Gastrocnemius medialis (tissue), 4 donors: Measurements from ENCODE around the gene MAML2.

Experiments
- POLR2A ChIP-seq, 2 donors: fragments of 450-650 bp; IDR thresholded peaks; one replicate each; pipeline ENCODE4 v1.6.1; 2017; ENCODE audit warnings: antibody characterized with exemption in 2 of 2, mild to moderate bottlenecking in 2 of 2, moderate library complexity in 2 of 2
- TF ChIP-seq, protein P1 (sequence below), 5 experiments: fragments of 450-650 bp in 3 of 5; fragments of 200-600 bp in 2 of 5; sonication (generic) in 2 of 5; IDR thresholded peaks in 4 of 5; conservative IDR thresholded peaks in 1 of 5; 1 replicate in 4 of 5; 2 replicates in 1 of 5; pipeline ENCODE4 v1.5.1; 2016 to 2019; ENCODE audit warnings: antibody characterized with exemption in 5 of 5, mild to moderate bottlenecking in 3 of 5, moderate library complexity in 3 of 5

- TF ChIP-seq, protein P1, sequence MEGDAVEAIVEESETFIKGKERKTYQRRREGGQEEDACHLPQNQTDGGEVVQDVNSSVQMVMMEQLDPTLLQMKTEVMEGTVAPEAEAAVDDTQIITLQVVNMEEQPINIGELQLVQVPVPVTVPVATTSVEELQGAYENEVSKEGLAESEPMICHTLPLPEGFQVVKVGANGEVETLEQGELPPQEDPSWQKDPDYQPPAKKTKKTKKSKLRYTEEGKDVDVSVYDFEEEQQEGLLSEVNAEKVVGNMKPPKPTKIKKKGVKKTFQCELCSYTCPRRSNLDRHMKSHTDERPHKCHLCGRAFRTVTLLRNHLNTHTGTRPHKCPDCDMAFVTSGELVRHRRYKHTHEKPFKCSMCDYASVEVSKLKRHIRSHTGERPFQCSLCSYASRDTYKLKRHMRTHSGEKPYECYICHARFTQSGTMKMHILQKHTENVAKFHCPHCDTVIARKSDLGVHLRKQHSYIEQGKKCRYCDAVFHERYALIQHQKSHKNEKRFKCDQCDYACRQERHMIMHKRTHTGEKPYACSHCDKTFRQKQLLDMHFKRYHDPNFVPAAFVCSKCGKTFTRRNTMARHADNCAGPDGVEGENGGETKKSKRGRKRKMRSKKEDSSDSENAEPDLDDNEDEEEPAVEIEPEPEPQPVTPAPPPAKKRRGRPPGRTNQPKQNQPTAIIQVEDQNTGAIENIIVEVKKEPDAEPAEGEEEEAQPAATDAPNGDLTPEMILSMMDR (IDR thresholded peaks at IDR 0.05 in 4 of 5, conservative IDR thresholded peaks at IDR 0.05 in 1 of 5), result no peak
- no peak for TF ChIP-seq POLR2A (IDR thresholded peaks at IDR 0.05)
Measured at GRCh38 chr11:96293109-96293508, 49.9 kb downstream of the MAML2 start.
